Fibroblast of pulmonary artery (primary cell): ENCODE data around the gene PCP2.

Experiments used
- DNase-seq: peaks from one replicate; pipeline ENCODE4 v3.0.0-alpha.2; 2010; ENCODE audit warnings: low read depth
- H3K4me3 ChIP-seq: replicated peaks from 2 replicates; pipeline ENCODE4 v1.5.1; 2011; ENCODE audit warnings: low read depth, mild to moderate bottlenecking, control low read depth, low read length, moderate library complexity
- CTCF ChIP-seq: IDR thresholded peaks from 2 replicates; pipeline ENCODE4 v1.5.1; 2011; ENCODE audit warnings: mild to moderate bottlenecking, control low read depth, low read length, inconsistent platforms; ENCODE audit errors: missing control alignments

The PCP2 gene

GRCh38 chr19:7633698-7634097, at the start of gene PCP2:
PCP2 (minus strand) TSS chr19:7633719; CDS start chr19:7633457, 262 bp downstream.
- TF ChIP-seq CTCF, result no peak
- H3K4me3 ChIP-seq, result no peak within 1 kb of the TSS
- no peak for DNase-seq

DNA sequence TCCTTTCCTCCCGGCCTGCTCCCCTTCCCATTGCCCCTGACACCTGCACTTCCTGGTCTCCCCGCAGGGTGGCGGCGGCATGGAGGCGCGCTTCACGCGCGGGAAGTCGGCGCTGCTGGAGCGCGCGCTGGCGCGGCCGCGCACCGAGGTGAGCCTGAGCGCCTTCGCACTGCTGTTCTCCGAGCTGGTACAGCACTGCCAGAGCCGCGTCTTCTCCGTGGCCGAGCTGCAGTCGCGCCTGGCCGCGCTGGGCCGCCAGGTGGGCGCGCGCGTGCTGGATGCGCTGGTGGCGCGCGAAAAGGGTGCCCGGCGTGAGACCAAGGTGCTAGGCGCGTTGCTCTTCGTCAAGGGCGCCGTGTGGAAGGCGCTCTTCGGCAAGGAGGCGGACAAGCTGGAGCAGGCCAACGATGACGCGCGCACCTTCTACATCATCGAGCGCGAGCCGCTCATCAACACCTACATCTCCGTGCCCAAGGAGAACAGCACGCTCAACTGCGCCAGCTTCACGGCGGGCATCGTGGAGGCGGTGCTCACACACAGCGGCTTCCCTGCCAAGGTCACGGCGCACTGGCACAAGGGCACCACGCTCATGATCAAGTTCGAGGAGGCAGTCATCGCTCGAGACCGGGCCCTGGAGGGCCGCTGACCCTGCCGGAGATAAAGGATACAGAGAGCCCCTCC, 48.8 kb upstream of the PCP2 start:
- no peak for DNase-seq
- H3K4me3 ChIP-seq, result peak overlapping the region; percentile 94
- TF ChIP-seq CTCF, result no peak

GRCh38 chr19:7681340-7682174, 48.0 kb upstream of the PCP2 start:
- peak overlapping the region; percentile 94 for H3K4me3 ChIP-seq
- peak; percentile 80 for DNase-seq
- TF ChIP-seq CTCF, result peak; percentile 66

DNA sequence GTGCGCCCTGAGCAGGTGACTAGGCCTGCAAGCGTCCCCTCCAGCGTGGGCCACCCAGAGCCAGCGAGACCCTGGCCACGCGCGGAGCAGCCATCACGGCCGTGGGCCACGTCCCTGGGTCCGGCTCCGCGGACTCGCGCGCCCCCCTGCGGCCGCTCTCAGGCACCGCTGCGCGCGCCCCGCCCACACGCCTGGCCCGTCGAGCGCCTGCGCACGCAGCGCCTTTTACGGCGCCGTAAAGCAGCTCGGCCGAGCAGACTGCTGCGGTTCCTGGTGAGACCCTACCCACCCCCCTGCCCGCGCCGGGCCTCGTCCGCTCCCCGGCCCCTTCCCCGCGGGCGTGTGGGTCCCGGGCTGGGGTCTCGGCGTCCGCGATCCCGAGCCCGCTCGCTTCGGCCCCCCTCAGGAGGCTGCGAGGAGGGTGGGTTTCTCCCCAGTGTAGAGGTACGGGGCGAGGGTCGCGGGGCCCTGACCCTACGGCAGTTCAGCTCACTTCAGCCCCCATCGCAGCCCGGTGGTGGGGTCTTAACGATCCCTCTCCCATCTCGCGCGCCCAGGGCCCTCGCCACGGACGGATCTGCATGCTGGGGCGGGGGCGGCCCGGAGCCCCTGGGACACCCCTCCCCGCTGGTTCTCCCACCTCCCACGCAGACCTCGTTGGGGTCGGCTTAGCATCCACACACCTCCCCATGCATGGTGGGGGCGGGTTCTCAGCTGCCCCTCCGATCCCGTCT, 47.3 kb upstream of the PCP2 start, which contains the start of gene TRAPPC5:
TSS of gene TRAPPC5 (plus strand) at position 228 of the 734 bp plus-strand sequence. CDS start 1,421 bp downstream, outside the sequence.
- peak within 1 kb of the TSS; percentile 94 for H3K4me3 ChIP-seq
- TF ChIP-seq CTCF, result peak; percentile 30
- DNase-seq, result peak; percentile 84

DNA sequence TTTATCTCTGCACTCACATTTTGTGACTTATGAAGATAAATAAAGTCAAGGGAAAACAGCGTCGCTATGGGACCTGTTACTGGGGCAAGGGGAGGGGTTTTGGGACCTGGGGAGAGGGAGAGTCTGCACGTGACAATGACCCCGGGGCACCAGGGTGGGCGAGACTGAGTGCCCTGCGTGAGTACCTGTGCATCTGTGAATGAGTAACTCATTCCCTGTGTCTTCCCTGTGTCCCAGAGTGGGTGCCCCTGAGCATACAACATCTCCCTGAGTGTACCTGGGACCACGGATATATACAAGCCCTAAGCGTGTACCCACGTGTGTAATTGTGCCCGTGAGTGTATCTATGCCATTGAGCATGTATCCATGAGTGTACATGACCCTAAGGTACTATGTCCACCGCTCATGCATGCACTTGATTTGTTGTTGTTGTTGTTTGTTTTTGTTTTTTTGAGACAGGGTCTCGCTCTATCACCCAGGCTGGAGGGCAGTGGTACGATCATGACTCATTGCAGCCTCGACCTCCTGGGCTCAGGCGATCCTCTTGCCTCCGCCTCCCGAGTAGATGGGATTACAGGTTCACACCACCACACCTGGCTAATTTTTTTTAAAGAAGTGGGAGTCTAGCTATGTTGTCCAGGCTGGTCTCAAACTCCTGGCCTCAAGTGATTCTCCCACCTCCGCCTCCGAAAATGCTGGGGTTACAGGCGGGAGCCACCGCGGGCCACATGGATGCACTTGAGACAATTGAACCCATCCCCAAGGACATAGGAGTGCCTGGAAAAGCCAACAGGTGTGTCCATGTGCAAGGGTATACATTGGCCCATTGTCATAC, 46.5 kb upstream of the PCP2 start:
- H3K4me3 ChIP-seq, result peak overlapping the region; percentile 2
- no peak for DNase-seq
- TF ChIP-seq CTCF, result no peak
